Peyer's patch (tissue), 4 donors: ENCODE results near the gene ROR1.

Experiments used
- CTCF ChIP-seq, 6 experiments: fragments of 450-650 bp in 4 of 6; fragments of 200-600 bp in 2 of 6; sonication (generic) in 1 of 6; IDR thresholded peaks; one replicate each; pipeline ENCODE4 v1.5.1; 2017 to 2019; ENCODE audit warnings: antibody characterized with exemption in 6 of 6, mild to moderate bottlenecking in 3 of 6, moderate library complexity in 1 of 6
- POLR2A ChIP-seq, 2 donors: fragments of 450-650 bp; IDR thresholded peaks; one replicate each; pipeline ENCODE4 v1.5.1; 2017; ENCODE audit warnings: antibody characterized with exemption in 2 of 2, mild to moderate bottlenecking in 2 of 2, moderate library complexity in 2 of 2

- TF ChIP-seq POLR2A (IDR thresholded peaks at IDR 0.05): no peak
- no peak for TF ChIP-seq CTCF (IDR thresholded peaks at IDR 0.05)
Measured at GRCh38 chr1:63893976-63894375, 120.2 kb downstream of the ROR1 start.
